ENCODE measurements around the gene NKX3-2.

DNA sequence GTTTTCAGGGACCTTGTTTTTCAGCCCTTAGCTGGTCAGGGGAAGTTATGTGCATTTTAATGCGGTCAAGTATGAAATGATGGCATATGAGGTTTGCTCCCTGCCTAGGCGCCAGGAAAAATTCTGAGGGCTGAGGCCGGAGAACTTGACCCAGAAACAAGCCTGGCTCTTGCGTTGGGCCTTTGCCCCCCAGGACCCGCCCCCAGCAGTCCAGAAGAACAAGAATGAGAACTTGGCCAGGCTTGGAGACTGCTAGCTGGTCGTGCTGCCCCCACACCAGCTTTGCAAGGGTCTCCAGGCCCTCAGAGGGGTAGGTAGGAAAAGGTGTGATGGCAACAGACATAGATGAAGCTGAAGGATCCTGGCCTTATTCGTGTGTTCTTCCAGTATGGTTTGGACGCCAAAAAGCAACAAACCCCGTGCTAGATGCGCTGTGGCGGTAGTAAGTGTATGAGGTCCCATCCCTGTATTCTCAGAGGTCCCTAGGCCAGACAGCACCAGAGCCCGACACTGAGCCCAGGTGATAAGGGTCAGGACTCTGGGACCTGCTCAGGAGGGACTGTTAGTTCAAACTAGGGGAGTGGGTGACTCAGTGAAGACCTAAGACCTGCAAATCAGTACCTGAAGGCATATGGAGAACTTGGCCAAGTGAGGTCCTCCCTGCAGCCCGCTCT is 10.5 kb downstream of the NKX3-2 start:
- TF ChIP-seq EZH2phosphoT487 (IDR thresholded peaks at IDR 0.05; ENCODE audit: insufficient read depth, low read depth) (0 out of 2 replicates have a peak, but pooled peaks have one; percentile 14), EZH2 (IDR thresholded peaks at IDR 0.05; ENCODE audit: insufficient read depth, poor library complexity, severe bottlenecking) (no peak)
